IMR-90 (cell line): ENCODE data around the gene TMEM30A. TPM values are rescaled to one million over a fixed set of nuclear protein-coding genes. Genes with fewer than 3 reads are reported as not detected.

ENCODE experiments used
- ATAC-seq: fragments of 200-7000 bp; cut with Tn5 transposase; 2 replicates; pipeline ENCODE4 v1.9.1; 2020; ENCODE audit warnings: low read depth, mild to moderate bottlenecking, moderate library complexity
- BruUV-seq: library from RNA; stranded (reverse); fragments of 400-500 nt; replicated peaks from 2 replicates; lab custom pipeline; 2021; lab: Mats Ljungman, UMichigan
- CTCF ChIA-PET: fragments of 300-600 bp; formaldehyde crosslinking; extraction: SDS; loops from one replicate; lab custom pipeline; 2021; ENCODE audit warnings: antibody characterized with exemption; lab: Yijun Ruan, JAX
- POLR2A ChIA-PET: fragments of 300-600 bp; sonication (Branson Sonifier 250); formaldehyde crosslinking; loops from one replicate; lab custom pipeline; 2022; ENCODE audit warnings: antibody characterized with exemption; ENCODE audit not compliant: unreplicated experiment; lab: Charles Lee
- DNase-seq: peaks from one replicate; pipeline ENCODE4 v3.0.0; 2013
- H2AFZ ChIP-seq: replicated peaks from 2 replicates; pipeline ENCODE3; 2013; ENCODE audit warnings: low read length, mild to moderate bottlenecking; ENCODE audit not compliant: poor library complexity
- H2AK5ac ChIP-seq: 2 replicates; pipeline ENCODE4 v1.6.1; 2013; ENCODE audit warnings: low read depth, low read length, inconsistent platforms
- H2AK9ac ChIP-seq: replicated peaks from 2 replicates; pipeline ENCODE3; 2013; ENCODE audit warnings: mild to moderate bottlenecking, low read depth, low read length, moderate library complexity; ENCODE audit not compliant: poor library complexity
- H2BK120ac ChIP-seq: 2 replicates; pipeline ENCODE4 v1.6.1; 2013; ENCODE audit warnings: low read depth, low read length, inconsistent platforms
- H2BK15ac ChIP-seq: 3 replicates; pipeline ENCODE4 v1.6.1; 2013; ENCODE audit warnings: low read depth, low read length, inconsistent platforms
- H2BK20ac ChIP-seq: 2 replicates; pipeline ENCODE4 v1.6.1; 2013; ENCODE audit warnings: low read depth, mild to moderate bottlenecking, inconsistent platforms, low read length, moderate library complexity
- H2BK5ac ChIP-seq: 2 replicates; pipeline ENCODE4 v1.6.1; 2013; ENCODE audit warnings: mild to moderate bottlenecking, low read depth, low read length, inconsistent platforms; ENCODE audit not compliant: poor library complexity, severe bottlenecking
- H3K14ac ChIP-seq: replicated peaks from 2 replicates; pipeline ENCODE4 v1.6.1; 2013; ENCODE audit warnings: low read depth, low read length, inconsistent platforms
- H3K18ac ChIP-seq: 2 replicates; pipeline ENCODE4 v1.6.1; 2013; ENCODE audit warnings: low read depth, low read length, control low read depth
- H3K23ac ChIP-seq: 2 replicates; pipeline ENCODE4 v1.6.1; 2013; ENCODE audit warnings: low read depth, low read length, inconsistent platforms
- H3K27ac ChIP-seq: 2 replicates; pipeline ENCODE4 v1.5.1; 2013; ENCODE audit warnings: mild to moderate bottlenecking, control low read depth, low read length; ENCODE audit not compliant: insufficient read depth
- H3K27me3 ChIP-seq: 2 replicates; pipeline ENCODE4 v1.6.1; 2013; ENCODE audit warnings: low read length; ENCODE audit not compliant: control insufficient read depth, insufficient read depth
- H3K36me3 ChIP-seq: 2 replicates; pipeline ENCODE4 v1.6.1; 2013; ENCODE audit warnings: low read length, mixed read lengths; ENCODE audit not compliant: control insufficient read depth, insufficient read depth
- H3K4ac ChIP-seq: 2 replicates; pipeline ENCODE4 v1.6.1; 2013; ENCODE audit warnings: low read depth, low read length, inconsistent platforms
- H3K4me1 ChIP-seq: 2 replicates; pipeline ENCODE4 v1.6.1; 2013; ENCODE audit warnings: low read length, mixed read lengths; ENCODE audit not compliant: control insufficient read depth, insufficient read depth
- H3K4me2 ChIP-seq: 2 replicates; pipeline ENCODE4 v1.6.1; 2013; ENCODE audit warnings: low read depth, mild to moderate bottlenecking, control low read depth, low read length, moderate library complexity
- H3K4me3 ChIP-seq: 2 replicates; pipeline ENCODE4 v1.5.1; 2013; ENCODE audit warnings: low read depth, mild to moderate bottlenecking, control low read depth, low read length, moderate library complexity; ENCODE audit not compliant: insufficient read depth
- H3K56ac ChIP-seq: 2 replicates; pipeline ENCODE4 v1.6.1; 2013; ENCODE audit warnings: low read length, inconsistent platforms; ENCODE audit not compliant: insufficient read depth; ENCODE audit errors: extremely low read depth
- H3K79me1 ChIP-seq, 2 experiments: 2 replicates each; pipeline ENCODE4 v1.6.1; 2013; ENCODE audit warnings: low read length in 2 of 2, inconsistent platforms in 1 of 2, low read depth in 1 of 2
- H3K9ac ChIP-seq: 2 replicates; pipeline ENCODE4 v1.6.1; 2013; ENCODE audit warnings: low read depth, low read length, control low read depth
- H3K9me1 ChIP-seq: 2 replicates; pipeline ENCODE4 v1.6.1; 2013; ENCODE audit warnings: low read length, inconsistent platforms; ENCODE audit not compliant: insufficient read depth
- H3K9me3 ChIP-seq: 2 replicates; pipeline ENCODE4 v1.6.1; 2013; ENCODE audit warnings: low read length; ENCODE audit not compliant: control insufficient read depth, insufficient read depth
- H4K20me1 ChIP-seq: 2 replicates; pipeline ENCODE4 v1.6.1; 2013; ENCODE audit warnings: low read length, inconsistent platforms; ENCODE audit not compliant: insufficient read depth
- H4K5ac ChIP-seq: 2 replicates; pipeline ENCODE4 v1.6.1; 2013; ENCODE audit warnings: mild to moderate bottlenecking, low read depth, low read length, control low read depth
- H4K8ac ChIP-seq, 2 experiments: 2 replicates each; pipeline ENCODE4 v1.6.1; 2013; ENCODE audit warnings: low read depth in 2 of 2, low read length in 2 of 2, control low read depth in 1 of 2, inconsistent platforms in 1 of 2
- H4K91ac ChIP-seq: 2 replicates; pipeline ENCODE4 v1.6.1; 2013; ENCODE audit warnings: low read depth, low read length, inconsistent platforms; ENCODE audit not compliant: insufficient read depth
- ELK1 ChIP-seq: fragments of 150-350 bp; IDR thresholded peaks from 2 replicates; pipeline ENCODE4 v1.6.1; 2016; ENCODE audit warnings: low read depth, mild to moderate bottlenecking, low read length, moderate library complexity, borderline replicate concordance
- MAZ ChIP-seq: IDR thresholded peaks from 2 replicates; pipeline ENCODE4 v1.6.1; 2012; ENCODE audit warnings: low read depth, mild to moderate bottlenecking, low read length, improper control_type of control experiment, moderate library complexity, borderline replicate concordance
- MXI1 ChIP-seq: IDR thresholded peaks from 2 replicates; pipeline ENCODE4 v1.6.1; 2012; ENCODE audit warnings: low read depth, mild to moderate bottlenecking, low read length, moderate library complexity, borderline replicate concordance
- USF2 ChIP-seq: fragments of 150-350 bp; IDR thresholded peaks from 2 replicates; pipeline ENCODE4 v1.6.1; 2017; ENCODE audit warnings: mild to moderate bottlenecking, antibody characterized with exemption, low read length, low read depth
- WGBS, 2 experiments: methylation state at CpG; one replicate each; pipeline versions ENCODE4 v1.1.5 to v1.1.7; 2013; ENCODE audit warnings: missing lambda C conversion rate in 2 of 2; ENCODE audit not compliant: insufficient read length in 1 of 2; ENCODE audit errors: extremely low coverage in 2 of 2; 5-methylcytosine and 5-hydroxymethylcytosine counted together
- dilution Hi-C: fragments of 300-500 bp; cut with HindIII; formaldehyde crosslinking; loops from one replicate; pipeline ENCODE4 v1.14.3; 2018; ENCODE audit warnings: low sequenced_read_pairs; ENCODE audit not compliant: unreplicated experiment
- in situ Hi-C: fragments of 300-500 bp; cut with MboI; formaldehyde crosslinking; loops from 3 replicates; pipeline ENCODE4 v1.14.3; 2019; ENCODE audit warnings: low sequenced_read_pairs, inconsistent platforms, mixed read lengths
- intact Hi-C: fragments of 100-400 bp; cut with micrococcal nuclease; formaldehyde crosslinking; loops from 2 replicates; pipeline ENCODE4 v1.10.0; 2022
- polyA plus RNA-seq, 3 experiments: library from polyadenylated mRNA; depleted of rRNA; stranded (reverse); fragments of >200 nt; gene quantifications; 2 replicates each; pipeline ENCODE4 v1.2.3, GENCODE V29; 2012; ENCODE audit warnings: low replicate concordance in 1 of 3
- total RNA-seq: library from RNA; depleted of rRNA; stranded (reverse); fragments of >200 nt; gene quantifications from 2 replicates; pipeline ENCODE4 v1.2.3, GENCODE V29; 2012

TMEM30A gene
- total and polyA plus RNA-seq, 2 of the 4 experiments (the other 2 are of a cell fraction): 48.5 to 111 TPM

DNA sequence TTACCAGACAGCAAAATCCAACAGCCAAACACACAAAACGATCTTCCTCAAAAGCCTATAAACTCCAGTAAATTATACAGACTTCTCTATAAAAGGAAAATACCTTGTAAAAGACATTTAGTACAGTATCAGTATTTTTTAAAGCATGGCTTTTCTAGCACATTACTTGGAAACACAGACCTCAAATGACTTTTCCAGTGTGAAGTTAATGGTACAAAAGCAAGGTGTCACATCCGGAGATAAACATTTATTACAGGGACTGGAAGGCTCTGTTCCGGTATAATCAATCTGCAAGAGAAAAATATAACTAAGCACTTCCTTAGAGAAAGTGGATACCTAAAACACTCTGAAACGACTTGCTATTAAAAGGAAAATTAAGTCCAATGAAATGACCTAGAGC is 17.1 kb downstream of the TMEM30A start:
- no TSS peak for BruUV-seq
- no peak overlapping the region; the same call in 1 of the 2 replicates for H4K5ac ChIP-seq
- intact Hi-C loops (no loop called here), in situ Hi-C loops (loop anchor here (10.0 kb wide), 1 partner anchor 267 kb away; no protein-coding TSS in a partner anchor), dilution Hi-C loops (no loop called here)
- H3K14ac ChIP-seq: no peak overlapping the region
- H3K18ac ChIP-seq: peak overlapping the region; percentile 48; the same call in 1 of the 2 replicates
- H3K27me3 ChIP-seq: no peaks in the 10 kb centered on the region
- H2BK120ac ChIP-seq: no peak overlapping the region
- H3K56ac ChIP-seq: no peak overlapping the region; the same call in 1 of the 2 replicates
- H3K9ac ChIP-seq: peak overlapping the region; percentile 55
- H3K4me2 ChIP-seq: peak overlapping the region; percentile 46; the same call in 1 of the 2 replicates
- H2AK5ac ChIP-seq: no peak overlapping the region
- no peak overlapping the region for H2BK20ac ChIP-seq
- WGBS, 2 experiments: no CpG with 5 or more reads among the region's 4 CpGs
- no peak overlapping the region for H3K4me3 ChIP-seq
- DNase-seq (no peak), ATAC-seq (no peak)
- H4K20me1 ChIP-seq: peaks cover 14% of the 10 kb centered on the region; the same call in 1 of the 2 replicates
- peaks cover 17 to 52% of the 10 kb centered on the region in 2 experiments for H3K79me1 ChIP-seq
- H2AK9ac ChIP-seq: no peak overlapping the region
- H2AFZ ChIP-seq: no peak overlapping the region
- peaks cover 12% of the 10 kb centered on the region for H3K4me1 ChIP-seq
- H2BK5ac ChIP-seq: peak overlapping the region; percentile 75
- no peak overlapping the region for H4K8ac ChIP-seq
- no peak overlapping the region for H3K23ac ChIP-seq
- no peak overlapping the region for H2BK15ac ChIP-seq
- ChIA-PET CTCF (interaction anchor here (0.8 to 2.4 kb wide), 6 partner anchors 8 to 261 kb away, joined by 3 to 13 read pairs (median 4); partner anchors contain the start of gene TMEM30A), POLR2A (no interaction called here)
- no peak overlapping the region for H4K91ac ChIP-seq
- H3K9me3 ChIP-seq: no peaks in the 10 kb centered on the region; the same call in 1 of the 2 replicates
- peaks cover 17% of the 10 kb centered on the region for H3K36me3 ChIP-seq
- no peak for TF ChIP-seq ELK1
- no peak for TF ChIP-seq USF2
- no peak for TF ChIP-seq MXI1
- no peak for TF ChIP-seq MAZ
- H3K4ac ChIP-seq: no peak overlapping the region
- H3K9me1 ChIP-seq: peaks cover 9% of the 10 kb centered on the region
- H3K27ac ChIP-seq: peak overlapping the region; percentile 14; the same call in 1 of the 2 replicates
